Subcutaneous adipose tissue (tissue), 4 donors: ENCODE data around the gene MT4. TPM values are rescaled to one million over a fixed set of nuclear protein-coding genes. Genes with fewer than 3 reads are reported as not detected.

ENCODE experiments used
- CTCF ChIP-seq: fragments of 450-650 bp; IDR thresholded peaks from one replicate; pipeline ENCODE4 v1.5.1; 2016; ENCODE audit warnings: low read depth, mild to moderate bottlenecking, control low read depth, antibody characterized with exemption, moderate library complexity
- total RNA-seq, 4 donors: library from RNA; depleted of rRNA; stranded (reverse); fragments of >200 nt; gene quantifications; one replicate each; pipeline ENCODE4 v1.1.0, GENCODE V29; 2016

MT4 gene
- total RNA-seq, 4 donors from 2014 or later = not detected

- TF ChIP-seq CTCF = no peak
These were observed 12.4 kb downstream of the MT4 start for GRCh38 chr16:56577300-56577625.

GRCh38 chr16:56580391-56581048 is 15.6 kb downstream of the MT4 start:
- TF ChIP-seq CTCF = no peak

GRCh38 chr16:56583351-56584168 is 18.7 kb downstream of the MT4 start:
- TF ChIP-seq CTCF = no peak

- TF ChIP-seq CTCF = no peak
These were observed 19.4 kb downstream of the MT4 start for GRCh38 chr16:56584276-56584675.

GRCh38 chr16:56588781-56589140 is 23.9 kb downstream of the MT4 start:
- TF ChIP-seq CTCF = no peak

GRCh38 chr16:56589141-56590039 is 24.5 kb downstream of the MT4 start, which contains the start of gene MT3:
Gene MT3, plus strand, starts transcription at chr16:56589528. Its CDS starts 63 bp downstream, at chr16:56589591.
- no peak for TF ChIP-seq CTCF
